Right lobe of liver (tissue), 4 donors: ENCODE data around the gene CTXN1.

ENCODE experiments used
- POLR2A ChIP-seq: fragments of 450-650 bp; IDR thresholded peaks from one replicate; pipeline ENCODE4 v1.6.1; 2017; ENCODE audit warnings: antibody characterized with exemption, mild to moderate bottlenecking
- TF ChIP-seq, protein P1 (sequence below), 4 donors: fragments of 200-600 bp in 3 of 4; fragments of 450-650 bp in 1 of 4; IDR thresholded peaks; one replicate each; pipeline versions ENCODE4 v1.5.1 to v1.8.0; 2016 to 2022; ENCODE audit warnings: antibody characterized with exemption in 4 of 4, mild to moderate bottlenecking in 2 of 4
- donor health status: DM: no; HTN: no; CAD: no.
- donor health status: DM: no; HTN: no; CAD: no.
- donor health status: DM: no; HTN: yes; CAD: no.

DNA sequence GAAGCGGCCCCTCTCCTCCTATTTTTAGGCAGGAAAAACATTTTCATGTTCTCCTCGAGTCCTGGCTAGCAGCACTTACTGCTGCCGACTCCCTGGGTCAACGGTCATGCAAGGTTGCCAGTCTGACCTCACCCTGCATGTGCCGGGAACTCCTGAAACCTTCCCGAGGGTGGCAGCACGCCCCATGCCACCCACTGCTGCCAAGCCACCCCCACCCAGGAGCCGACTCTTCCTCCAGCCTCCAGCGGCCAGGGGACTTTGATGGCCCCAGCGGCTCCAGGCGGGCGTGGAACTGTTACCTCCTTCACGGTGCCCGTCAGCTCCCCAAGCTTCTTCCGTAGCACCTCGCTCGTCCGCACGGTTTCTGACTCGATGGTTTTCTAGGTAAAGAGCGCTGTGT lies 8.8 kb upstream of the CTXN1 start:
- TF ChIP-seq, protein P1, sequence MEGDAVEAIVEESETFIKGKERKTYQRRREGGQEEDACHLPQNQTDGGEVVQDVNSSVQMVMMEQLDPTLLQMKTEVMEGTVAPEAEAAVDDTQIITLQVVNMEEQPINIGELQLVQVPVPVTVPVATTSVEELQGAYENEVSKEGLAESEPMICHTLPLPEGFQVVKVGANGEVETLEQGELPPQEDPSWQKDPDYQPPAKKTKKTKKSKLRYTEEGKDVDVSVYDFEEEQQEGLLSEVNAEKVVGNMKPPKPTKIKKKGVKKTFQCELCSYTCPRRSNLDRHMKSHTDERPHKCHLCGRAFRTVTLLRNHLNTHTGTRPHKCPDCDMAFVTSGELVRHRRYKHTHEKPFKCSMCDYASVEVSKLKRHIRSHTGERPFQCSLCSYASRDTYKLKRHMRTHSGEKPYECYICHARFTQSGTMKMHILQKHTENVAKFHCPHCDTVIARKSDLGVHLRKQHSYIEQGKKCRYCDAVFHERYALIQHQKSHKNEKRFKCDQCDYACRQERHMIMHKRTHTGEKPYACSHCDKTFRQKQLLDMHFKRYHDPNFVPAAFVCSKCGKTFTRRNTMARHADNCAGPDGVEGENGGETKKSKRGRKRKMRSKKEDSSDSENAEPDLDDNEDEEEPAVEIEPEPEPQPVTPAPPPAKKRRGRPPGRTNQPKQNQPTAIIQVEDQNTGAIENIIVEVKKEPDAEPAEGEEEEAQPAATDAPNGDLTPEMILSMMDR (IDR thresholded peaks at IDR 0.05): no peak
- TF ChIP-seq POLR2A: no peak
